Left renal pelvis (tissue), 4 donors: ENCODE data around the gene MMP11. TPM values are rescaled to one million over a fixed set of nuclear protein-coding genes. Genes with fewer than 3 reads are reported as not detected.

Experiments used
- DNase-seq, 4 donors: peaks; one replicate each; pipeline ENCODE4 v3.0.0-alpha.2; 2013; ENCODE audit warnings: low read depth in 4 of 4, low spot score in 3 of 4
- polyA plus RNA-seq, 4 donors: library from polyadenylated mRNA; unstranded; fragments of 120-200 nt; gene quantifications; one replicate each; pipeline ENCODE4 v1.2.1, GENCODE V29; 2013; ENCODE audit not compliant: insufficient read length in 4 of 4

Gene MMP11
- polyA plus RNA-seq, 4 donors: 15.2 to 80.6 (median 16.8) TPM

DNA sequence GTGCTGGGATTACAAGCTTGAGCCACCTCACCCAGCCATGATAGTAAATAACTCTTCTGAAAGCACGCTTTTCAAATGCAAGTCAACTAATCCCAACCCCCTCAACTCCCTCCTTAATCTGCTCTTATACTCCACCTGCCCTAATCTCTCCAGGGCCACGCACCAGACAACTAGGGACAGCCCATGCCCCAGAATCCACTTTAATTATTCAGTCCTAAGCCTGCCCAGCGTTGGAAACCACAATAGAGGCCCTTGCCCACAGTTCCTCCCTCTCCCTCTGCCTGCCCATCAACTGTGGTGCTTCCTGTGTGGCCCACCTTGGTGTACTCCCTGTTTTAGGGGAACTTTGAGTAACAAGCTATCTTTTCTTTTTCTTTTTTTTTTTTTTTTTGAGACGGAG is 15.8 kb upstream of the MMP11 start:
- no peak for DNase-seq

DNA sequence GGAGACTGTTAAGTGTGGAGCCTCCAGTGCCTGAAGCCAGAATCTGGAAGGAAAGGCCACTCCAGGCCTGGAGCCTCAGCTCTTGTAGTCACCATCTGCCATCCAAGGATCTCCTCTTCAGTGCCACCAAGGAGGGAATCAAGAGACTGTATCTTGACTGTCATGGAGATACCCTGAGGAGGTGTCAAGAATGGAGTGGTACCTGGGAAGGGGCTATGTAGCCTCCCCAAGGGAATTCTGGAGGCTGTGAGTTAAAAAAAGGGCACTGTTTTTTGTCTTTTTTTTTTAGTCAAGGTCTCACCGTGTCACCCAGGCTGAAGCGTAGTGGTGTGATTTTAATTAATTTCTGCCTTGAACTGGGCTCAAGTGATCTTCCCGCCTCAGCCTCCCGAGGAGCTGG is 13.1 kb upstream of the MMP11 start:
- no peak for DNase-seq

DNA sequence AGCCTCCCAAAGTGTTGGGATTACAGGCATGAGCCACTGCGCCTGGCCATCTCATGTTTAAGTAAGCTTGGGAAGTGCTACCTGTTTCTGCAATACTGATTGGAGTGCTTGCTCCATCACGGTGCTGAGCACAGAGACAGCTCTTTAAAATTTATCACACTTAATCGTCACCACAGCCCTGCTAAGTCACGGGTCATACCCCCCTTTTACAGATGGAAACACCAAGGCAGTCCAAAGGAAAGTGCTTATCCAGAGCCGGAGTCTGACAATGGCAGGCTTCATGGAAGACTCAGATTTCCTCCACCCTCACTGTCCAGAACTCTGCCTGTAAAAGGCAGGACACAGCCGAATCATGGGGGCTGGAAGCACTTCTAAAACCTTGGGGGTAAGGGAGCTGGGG is 12.6 kb upstream of the MMP11 start:
- DNase-seq: no peak

DNA sequence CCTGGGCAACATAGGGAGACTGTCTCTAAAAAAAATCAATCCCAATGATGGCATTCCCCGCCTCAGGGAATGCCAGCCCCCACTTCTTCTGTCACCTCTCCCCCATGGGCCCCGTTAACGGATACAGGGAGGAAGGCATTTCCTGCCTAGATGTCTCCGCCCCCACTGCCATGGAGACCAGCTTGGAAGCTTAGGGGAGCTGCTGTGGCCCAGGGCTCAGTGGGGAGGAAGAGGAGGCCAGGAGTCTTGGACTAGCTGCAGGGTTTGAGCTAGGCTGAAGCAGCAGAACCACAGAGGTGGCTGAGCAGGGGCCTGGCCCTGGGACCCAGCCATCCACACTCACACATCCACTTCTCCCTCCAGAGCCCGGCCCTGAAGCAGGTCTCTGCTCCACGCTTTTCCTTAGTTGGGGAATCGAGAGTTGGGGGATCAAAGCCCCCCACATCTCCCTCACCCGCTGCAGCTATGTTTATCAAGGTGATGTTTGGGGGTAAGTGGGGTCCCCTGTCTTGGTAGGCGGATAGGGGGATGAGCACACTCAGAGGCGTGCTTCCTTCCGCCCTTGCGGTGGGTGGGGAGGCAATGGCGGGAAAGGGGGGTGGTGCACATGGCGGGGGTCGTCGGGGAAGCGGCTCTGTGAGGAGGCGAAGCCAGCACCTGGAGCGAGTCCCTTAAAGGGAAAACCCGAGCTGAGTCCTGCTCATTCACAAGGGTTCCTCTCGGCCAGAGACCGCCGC is 9.6 kb upstream of the MMP11 start, which contains the start of gene C22orf15:
C22orf15 (plus strand) TSS at position 149 of the 737 bp plus-strand sequence; CDS start at position 466, 317 bp downstream.
- no peak for DNase-seq

DNA sequence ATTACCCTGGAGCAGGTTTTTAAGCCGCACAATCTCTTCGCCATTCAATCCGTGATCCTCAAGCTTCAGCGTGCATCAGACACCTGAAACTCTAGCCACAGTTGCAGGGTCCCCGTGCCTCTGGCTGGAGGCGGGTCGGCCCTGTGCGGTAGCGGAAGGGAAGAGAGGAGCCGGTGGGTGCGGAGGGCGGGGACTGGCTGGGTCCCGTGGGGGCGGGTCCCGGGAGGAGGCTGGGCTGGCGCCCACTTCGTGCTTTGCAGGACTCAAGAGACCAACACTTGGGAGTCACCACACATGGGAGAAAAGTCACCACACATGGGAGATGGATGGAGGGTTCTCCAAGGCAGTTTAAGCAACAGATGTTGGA is 9.1 kb upstream of the MMP11 start:
- no peak for DNase-seq

DNA sequence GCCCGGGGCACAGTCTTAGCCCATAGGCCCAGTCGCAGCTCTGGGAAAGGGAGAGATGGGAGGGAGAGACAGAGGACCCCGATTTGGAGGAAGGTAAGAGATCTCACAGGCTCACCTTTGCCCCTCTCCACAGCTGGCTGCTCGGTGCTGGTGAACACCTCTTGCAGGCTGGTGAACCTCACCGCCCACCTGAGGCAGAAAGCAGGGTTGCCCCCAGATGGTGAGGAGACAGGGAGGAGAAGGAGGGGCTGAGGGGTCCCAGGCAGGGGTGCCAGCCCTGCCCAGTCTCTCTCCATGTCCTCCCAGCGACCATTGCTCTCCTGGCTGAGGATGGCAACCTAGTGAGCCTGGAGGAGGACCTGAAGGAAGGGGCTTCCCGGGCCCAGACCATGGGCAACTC is 8.7 kb upstream of the MMP11 start:
- DNase-seq: no peak

DNA sequence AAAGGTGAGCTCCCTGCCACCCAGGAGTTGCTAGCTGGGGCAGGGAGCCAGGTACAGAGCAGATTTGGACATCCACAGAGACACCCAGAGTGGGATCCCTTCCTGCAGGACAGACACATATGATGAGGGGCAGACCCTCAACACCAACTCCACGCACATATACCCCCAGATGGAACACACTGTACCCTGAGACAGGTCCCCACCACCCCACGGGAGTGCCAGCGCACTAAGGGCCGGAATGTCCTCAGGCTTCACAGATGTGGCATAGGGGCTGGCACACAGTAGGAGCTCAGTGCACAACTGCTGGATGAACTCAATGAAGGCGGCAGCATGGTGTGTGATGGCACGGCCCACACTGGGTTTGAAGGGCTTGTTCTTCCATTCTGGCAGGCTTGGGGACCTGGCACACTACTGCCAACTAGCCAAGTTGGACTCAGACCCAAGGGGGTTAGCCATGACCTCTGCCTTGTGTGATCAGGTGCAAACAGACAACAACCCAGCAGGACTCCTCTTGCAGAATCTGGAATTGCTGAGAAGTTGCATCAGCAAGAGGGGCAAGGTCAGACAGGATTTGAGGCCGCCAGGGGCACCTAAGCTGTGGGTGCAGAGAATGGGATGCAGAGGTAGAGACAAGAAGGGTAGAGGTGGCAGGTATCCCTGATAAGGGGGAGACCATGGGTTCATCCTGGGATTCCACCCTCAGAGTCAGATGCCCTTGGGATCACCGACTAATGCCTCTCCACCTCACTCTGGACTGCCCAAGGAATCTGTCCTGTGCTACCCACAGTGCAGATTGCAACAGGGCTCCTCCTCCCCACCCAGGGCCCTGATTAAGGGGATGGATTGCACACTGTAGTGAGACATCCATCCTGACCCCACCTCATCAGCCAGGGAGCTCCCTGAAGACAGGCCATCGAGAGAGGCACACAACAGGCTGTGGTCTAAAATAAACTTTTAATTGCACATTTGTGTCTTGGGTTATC is 7.5 kb upstream of the MMP11 start:
- no peak for DNase-seq

DNA sequence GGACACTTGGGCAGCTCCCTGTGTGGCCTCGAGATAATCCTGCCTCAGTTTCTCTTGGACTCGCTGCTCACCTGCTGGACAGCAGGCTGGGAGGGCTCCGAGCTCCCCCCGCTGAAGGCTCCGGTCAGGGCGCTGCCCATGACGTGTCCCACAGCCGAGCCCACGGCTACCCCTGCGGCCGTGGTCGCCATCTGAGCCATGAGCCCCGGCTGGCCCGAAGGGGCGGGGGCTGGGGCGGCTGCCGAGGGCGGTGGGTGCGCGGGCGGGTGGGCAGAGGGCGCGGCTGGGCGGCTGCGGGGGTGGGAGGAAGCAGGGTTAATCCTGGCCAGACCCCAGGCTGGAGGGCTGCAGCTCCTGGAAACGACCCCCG is 5.4 kb upstream of the MMP11 start:
- DNase-seq: no peak

DNA sequence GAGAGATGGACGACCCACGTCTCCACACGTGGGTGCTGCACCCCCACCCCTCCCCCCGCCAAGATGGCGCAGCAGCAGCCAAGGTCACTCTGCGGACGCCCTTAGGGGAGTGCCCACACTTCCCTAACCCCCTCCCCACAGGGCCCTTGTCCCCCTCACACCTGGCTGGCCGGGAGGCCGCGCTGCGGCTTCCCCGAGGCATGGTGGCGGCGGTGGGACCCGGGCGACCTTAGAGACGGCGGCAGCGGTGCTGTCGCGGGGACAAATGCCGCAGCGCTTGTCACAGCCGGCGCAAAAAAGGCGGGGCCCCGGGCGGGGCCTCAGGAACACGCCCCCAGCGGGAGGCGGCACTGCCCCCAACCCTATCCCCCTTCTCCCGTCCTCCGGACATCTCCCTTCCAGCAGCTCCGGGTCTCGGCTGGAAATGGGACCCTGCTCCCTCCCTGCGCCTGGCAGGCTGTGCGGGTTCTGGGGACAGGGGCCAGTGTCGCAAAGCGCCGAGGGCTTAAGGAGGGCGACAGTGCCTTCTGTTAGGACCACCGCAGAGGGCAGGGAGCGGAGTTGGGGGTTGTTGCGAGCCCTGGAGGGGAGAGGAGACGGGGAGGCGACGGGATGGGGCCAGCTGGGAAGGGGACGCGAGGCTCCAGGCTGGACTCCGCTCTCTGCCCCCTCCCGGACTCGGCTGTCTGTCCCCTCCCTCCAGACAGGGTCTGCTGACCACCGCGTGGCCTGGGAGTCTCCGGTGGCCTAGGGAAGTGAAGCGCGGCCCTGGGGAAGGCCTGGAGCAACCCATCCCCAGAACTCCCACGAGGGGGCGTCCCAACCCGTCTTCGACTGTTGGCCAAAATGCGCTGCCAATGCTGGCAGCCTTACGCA is 4.7 kb upstream of the MMP11 start, which contains the start of gene CHCHD10:
CHCHD10 (minus strand) TSS at position 300 of the 876 bp plus-strand sequence; CDS start at position 202, 98 bp downstream.
- peak in 2 of 4 donors; percentile 75 to 82 for DNase-seq

DNA sequence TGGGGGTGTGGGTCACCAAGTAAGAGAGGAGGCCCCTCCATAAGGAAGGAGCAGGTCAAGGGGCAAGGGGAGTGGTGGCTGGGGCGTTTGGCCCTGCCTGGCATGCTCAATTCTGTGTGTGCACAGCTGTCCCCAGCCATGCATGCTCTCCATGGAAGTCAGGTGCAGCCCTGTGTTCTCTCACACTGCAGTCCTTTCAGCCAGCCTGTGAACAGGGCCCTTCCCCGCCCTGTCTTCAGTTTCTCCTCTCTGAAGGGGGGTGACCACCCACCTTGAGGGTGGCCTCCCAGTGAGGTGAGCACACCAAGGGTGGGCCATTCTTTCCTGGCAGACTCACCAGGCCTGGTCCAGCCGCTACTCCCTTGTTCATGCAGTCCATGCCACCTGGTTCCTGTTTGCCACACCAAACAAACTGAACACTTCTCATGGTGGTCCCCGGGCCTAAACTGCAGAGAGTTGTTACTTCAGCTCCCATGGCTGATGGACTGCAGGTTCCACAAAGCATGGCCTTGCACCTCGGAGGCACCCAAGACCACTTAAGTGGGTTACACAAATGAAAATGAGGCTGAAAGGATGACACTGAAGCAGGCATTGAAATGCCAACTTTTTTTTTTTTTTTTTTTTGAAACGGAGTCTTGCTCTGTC is 3.2 kb upstream of the MMP11 start:
- DNase-seq: no peak

DNA sequence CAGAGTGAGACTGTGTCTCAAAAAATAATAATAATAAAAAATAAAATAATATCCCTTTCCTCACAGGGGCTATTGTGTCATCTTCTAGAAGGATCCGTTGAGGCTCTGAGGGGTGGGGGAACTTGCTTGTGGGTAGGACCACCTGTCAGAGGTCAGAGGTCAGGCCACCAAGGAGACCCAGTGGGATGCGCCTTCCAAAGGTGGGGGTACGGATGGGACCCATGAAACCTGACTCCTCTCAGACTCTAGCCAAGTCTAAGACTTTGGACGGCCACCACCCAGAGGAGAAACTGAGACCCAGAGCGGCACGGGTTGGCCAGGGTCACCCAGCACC is 367 bp upstream of the MMP11 start:
- DNase-seq: no peak

DNA sequence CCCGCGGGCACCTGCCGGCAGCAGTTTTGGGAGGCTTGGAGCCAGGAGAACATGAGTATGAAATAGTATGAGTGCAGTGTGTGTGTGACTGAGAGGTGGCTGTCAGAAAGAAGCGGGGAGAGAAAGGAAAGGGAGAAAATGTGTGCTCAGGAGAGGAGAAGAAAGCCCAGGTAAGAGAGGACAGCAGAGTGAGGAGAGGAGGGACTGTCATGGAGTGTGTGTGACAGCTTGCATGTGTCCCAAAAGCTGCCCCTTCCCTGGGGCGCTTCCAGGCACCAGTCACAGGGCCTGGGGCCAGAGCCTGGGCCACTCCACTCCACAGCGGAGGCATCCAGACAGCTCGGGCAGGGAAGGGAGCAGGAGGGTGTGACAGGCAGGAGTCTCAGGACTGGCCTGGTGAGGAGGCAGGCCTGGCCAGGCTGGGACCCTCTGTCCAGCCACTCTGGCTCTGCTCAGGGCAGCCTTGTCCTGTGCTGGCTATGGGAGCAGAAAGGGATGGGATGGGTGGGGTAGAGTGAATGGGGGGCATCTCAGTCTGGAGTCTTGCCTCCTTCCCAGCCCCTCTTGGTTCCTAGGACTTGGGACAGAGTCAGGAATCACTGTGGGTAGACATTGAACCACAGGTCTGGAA is 949 bp downstream of the MMP11 start:
- DNase-seq: no peak

DNA sequence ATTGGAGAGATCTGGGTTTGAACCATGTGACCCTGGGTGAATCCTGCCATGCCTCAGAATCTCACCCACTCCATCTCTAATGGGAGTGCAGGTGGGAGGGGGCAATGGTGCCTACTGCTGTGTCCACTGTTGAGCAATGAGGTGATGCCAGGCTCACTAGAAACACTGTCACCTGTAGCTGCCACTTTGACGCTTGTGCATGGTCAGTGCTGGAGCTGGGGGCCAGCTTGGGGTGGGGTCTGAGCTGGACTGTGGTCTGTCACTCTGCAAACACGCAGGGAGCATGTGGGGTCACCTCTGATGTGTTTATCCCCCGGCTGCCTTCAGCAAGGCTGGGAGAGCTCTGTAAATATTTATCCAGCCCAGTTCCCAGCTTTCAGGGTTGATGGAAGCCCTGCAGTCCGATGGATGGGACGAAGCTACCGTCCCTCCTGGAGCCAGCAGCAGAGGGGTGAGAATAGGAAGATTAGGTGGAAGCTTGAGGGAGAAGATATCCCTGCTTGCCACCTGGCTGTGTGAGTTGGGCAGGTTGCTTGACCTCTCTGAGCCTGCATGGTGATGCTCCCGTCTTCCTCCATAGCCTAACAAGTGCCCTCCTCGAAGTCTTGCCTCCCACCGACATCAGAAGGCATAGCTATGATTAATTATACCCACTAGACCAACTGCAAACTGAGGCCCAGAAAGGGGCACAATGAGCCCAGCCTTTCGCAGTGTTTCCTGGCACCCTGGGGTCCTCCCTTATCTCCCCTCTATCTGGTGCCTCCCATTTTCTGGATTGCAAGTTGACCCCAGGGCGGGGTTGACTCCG is 1.7 kb downstream of the MMP11 start:
- no peak for DNase-seq

DNA sequence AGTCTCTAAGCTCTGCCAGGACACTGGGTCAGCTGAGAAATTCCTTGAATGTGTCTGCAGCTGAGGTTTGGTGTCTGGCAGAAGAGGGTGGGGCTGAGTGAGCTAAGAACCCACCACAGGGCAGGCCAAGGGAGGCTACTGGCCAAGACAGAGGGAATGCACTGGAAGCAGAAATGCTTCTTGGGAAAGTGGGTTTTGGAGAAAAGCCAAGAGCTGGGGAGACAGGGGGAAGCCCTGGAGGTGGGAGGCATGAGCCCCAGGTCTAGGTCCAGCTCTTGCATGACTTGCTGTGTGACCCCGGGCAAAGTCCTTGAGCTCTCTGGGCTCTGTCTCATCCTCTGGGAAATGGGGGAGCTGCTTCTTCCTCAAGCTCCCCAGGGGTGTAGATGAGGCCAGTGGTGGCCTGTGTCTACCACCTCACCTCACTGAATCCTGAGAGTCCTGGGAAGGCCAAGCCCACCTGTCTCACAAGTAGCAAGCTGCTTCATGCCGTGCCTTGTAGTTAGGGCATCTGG is 2.3 kb downstream of the MMP11 start:
- no peak for DNase-seq

DNA sequence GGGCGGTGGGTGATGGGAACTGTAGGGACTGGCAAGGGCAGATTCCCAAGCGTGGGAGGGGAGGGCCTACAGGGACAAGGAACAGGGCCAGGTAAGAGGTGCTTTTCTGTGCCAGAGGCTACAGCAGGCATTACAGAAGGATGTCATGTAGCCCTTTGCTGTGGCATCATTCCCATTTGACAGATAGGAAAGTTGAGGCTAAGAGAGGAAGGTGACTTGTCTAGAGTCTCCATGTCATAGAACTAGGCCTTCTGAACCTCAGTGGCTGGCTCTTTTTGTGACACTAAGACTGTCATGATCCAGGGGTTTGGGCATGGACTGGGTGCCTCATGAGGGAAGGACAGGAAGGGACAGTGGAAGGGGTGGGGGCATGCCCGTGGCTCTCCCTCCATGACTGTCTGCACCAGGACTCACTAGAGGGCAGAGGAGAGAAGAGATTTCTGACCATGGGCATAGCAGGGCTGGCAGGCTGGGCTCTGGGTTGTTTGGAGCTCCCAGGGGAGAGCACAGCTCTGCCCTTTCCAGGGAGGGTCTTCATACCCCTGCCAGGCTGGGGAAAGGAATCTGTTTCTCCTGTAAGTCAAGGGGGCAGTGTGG is 3.2 kb downstream of the MMP11 start:
- no peak for DNase-seq

DNA sequence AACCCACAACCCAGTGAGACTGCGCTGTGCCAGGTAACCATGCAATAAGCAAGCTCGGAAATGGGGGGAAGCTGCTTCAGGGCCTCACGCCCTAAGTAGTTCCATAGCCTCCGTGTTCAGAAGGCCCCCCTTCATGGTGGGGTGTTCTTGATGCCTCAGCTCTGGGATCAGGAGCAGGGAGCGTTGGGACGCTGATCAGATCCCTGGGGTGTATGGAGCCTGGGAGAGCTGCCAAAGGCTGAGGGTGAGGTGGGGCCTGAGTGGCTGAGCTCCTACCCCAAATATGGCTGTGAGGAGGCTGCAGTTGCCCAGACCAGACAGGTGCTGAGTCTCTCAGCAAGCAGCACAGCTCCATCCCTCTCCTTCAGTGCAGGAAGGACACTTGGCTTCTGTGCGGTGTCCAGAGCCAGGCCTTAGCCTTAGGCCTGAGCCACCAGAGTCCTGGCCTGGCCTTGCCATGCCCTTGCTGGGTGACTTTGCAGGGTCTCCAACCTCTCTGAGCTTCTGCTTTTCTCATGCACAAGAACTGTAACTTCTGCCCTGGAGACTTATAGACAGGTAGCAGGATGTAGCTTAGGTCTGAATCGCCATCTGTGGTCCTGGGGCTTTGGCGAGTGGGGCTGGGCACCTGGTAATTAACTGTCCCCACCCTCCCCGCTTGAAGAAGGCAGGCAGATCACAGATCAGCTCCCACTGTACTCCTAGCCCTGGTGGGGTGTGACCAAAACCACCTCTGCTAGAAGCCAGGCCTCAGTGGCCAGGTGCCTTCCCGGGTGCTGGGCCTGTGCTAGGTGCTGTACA is 5.3 kb downstream of the MMP11 start:
- DNase-seq: no peak

DNA sequence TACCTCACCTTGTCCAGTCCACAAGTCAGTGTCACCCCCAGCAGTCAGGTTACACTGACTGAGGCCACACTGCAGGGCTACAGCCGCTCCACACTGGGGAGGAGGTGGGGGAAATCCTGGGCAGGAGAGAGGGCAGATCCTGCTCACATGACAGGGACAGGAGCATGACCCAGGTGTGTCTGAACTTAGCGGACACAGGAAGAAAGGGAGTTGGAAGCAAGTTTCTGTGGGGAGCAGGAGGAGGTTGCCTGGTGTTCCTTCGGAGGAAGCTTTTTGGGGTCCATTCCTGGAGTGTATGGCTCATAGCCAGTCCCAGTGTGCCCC is 5.9 kb downstream of the MMP11 start:
- no peak for DNase-seq

DNA sequence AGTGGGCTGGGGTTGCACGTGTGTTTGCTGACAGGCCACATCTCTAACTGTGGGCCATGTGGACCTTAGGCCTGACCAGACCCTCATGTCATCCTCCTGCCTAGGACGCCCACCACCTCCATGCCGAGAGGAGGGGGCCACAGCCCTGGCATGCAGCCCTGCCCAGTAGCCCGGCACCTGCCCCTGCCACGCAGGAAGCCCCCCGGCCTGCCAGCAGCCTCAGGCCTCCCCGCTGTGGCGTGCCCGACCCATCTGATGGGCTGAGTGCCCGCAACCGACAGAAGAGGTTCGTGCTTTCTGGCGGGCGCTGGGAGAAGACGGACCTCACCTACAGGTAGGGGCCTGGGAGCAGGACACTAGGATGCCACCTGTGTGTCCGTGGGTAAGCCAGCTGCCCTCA is 6.4 kb downstream of the MMP11 start:
- no peak for DNase-seq
